ENCODE measurements around the gene FCGBP. TPM values are rescaled to one million over a fixed set of nuclear protein-coding genes. Genes with fewer than 3 reads are reported as not detected.

FCGBP gene
- total and polyA plus RNA-seq, 4 donors = 1.3 to 65.8 (median 26.5) TPM

DNA sequence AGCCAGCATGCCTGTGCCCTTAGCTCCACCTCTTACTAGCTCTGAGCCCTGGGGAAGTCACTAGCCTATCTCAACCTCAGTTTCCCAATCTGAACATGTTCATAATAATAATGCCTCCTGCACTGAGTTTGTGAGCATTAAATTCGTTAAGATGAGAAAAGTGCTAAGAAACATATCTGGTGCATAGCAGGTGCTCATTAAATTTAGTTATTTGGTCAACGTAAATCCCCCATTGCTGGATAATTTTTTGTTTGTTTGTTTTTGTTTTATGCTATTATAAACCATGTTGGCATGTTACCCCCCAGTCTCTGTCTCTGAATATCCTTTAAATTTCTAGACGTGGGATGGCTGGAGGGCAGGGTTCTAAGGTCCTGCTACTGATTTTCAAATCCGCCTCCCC lies 10.6 kb downstream of the FCGBP start:
- TF ChIP-seq, protein P1, sequence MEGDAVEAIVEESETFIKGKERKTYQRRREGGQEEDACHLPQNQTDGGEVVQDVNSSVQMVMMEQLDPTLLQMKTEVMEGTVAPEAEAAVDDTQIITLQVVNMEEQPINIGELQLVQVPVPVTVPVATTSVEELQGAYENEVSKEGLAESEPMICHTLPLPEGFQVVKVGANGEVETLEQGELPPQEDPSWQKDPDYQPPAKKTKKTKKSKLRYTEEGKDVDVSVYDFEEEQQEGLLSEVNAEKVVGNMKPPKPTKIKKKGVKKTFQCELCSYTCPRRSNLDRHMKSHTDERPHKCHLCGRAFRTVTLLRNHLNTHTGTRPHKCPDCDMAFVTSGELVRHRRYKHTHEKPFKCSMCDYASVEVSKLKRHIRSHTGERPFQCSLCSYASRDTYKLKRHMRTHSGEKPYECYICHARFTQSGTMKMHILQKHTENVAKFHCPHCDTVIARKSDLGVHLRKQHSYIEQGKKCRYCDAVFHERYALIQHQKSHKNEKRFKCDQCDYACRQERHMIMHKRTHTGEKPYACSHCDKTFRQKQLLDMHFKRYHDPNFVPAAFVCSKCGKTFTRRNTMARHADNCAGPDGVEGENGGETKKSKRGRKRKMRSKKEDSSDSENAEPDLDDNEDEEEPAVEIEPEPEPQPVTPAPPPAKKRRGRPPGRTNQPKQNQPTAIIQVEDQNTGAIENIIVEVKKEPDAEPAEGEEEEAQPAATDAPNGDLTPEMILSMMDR (IDR thresholded peaks at IDR 0.05; ENCODE audit: control extremely low read depth, extremely low read depth) = no peak
- DNase-seq = no peak
- peaks cover 0 to 4% (median 2%) of the 10 kb centered on the region in 4 donors for H3K9me3 ChIP-seq (ENCODE audit: control insufficient read depth in 4 of 4, insufficient read depth in 3 of 4, low read length in 3 of 4)

GRCh38 chr19:39919976-39920375 lies 14.5 kb downstream of the FCGBP start:
- Histone ChIP-seq H3K4me3 (no peak overlapping the region), H3K27me3 (ENCODE audit: control insufficient read depth in 3 of 3, insufficient read depth in 3 of 3, low read length in 2 of 3) (peaks cover 0 to 4% (median 0%) of the 10 kb centered on the region in 3 donors), H3K9ac (ENCODE audit: insufficient read depth in 1 of 2, low read length in 2 of 2) (no peak overlapping the region), H3K4me1 (ENCODE audit: control insufficient read depth in 5 of 5, insufficient read depth in 5 of 5, low read length in 5 of 5) (peaks cover 0 to 1% (median 0%) of the 10 kb centered on the region in 5 donors), H3K27ac (ENCODE audit: low read depth in 1 of 2, low read length in 1 of 2) (no peak overlapping the region), H3K36me3 (ENCODE audit: control insufficient read depth in 4 of 4, insufficient read depth in 4 of 4, low read length in 4 of 4) (no peaks in the 10 kb centered on the region), H3K9me3 (ENCODE audit: control insufficient read depth in 4 of 4, insufficient read depth in 3 of 4, low read length in 3 of 4) (peaks cover 0 to 11% (median 2%) of the 10 kb centered on the region in 4 donors)
- TF ChIP-seq, protein P1 (IDR thresholded peaks at IDR 0.05; ENCODE audit: control extremely low read depth, extremely low read depth) = no peak
- DNase-seq = no peak
- no peak for ATAC-seq (ENCODE audit: insufficient read depth, low FRiP score)
- WGBS, 2 donors = 87 to 94% methylated on average over 6 of the region's 6 CpGs

More for the DNA sequence above, 10.6 kb downstream of the FCGBP start:
- Histone ChIP-seq H3K9ac (ENCODE audit: insufficient read depth in 1 of 2, low read length in 2 of 2) (no peak overlapping the region), H3K27me3 (ENCODE audit: control insufficient read depth in 3 of 3, insufficient read depth in 3 of 3, low read length in 2 of 3) (no peaks in the 10 kb centered on the region), H3K27ac (ENCODE audit: low read depth in 1 of 2, low read length in 1 of 2) (no peak overlapping the region), H3K4me1 (ENCODE audit: control insufficient read depth in 5 of 5, insufficient read depth in 5 of 5, low read length in 5 of 5) (no peaks in the 10 kb centered on the region), H3K4me3 (no peak overlapping the region), H3K36me3 (ENCODE audit: control insufficient read depth in 4 of 4, insufficient read depth in 4 of 4, low read length in 4 of 4) (no peaks in the 10 kb centered on the region)
- ATAC-seq (ENCODE audit: insufficient read depth, low FRiP score) = no peak
- 86% methylated on average over 4 of the region's 4 CpGs for WGBS, 2 donors

DNA sequence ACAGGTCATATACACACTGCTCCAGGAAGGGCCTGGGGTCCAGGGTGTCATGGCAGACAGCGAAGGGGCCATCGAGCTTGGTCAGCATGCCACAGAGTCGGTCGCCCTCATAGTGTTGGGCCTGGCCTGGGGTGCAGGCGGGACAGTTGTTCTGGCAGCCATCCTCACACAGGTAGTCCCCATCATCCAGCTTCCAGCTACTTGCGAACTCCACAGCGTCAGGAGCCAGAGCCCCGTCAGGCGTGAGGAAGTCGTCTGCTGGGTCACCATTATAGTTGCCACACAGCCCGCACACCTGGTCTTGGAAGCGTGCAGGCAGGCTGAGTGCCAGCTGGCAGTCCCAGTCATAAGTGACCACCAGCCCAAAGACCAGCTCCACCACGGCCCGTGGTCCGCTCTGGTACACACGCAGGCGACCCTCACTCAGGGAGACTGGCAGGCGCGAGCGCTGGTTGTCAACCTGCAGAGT lies 16.2 kb downstream of the FCGBP start:
- peaks cover 0 to 4% (median 0%) of the 10 kb centered on the region in 3 donors for H3K27me3 ChIP-seq (ENCODE audit: control insufficient read depth in 3 of 3, insufficient read depth in 3 of 3, low read length in 2 of 3)
- peaks cover 0 to 8% (median 2%) of the 10 kb centered on the region in 4 donors for H3K9me3 ChIP-seq (ENCODE audit: control insufficient read depth in 4 of 4, insufficient read depth in 3 of 4, low read length in 3 of 4)
- DNase-seq = no peak
- no peak overlapping the region for H3K27ac ChIP-seq (ENCODE audit: low read depth in 1 of 2, low read length in 1 of 2)
- H3K4me1 ChIP-seq (ENCODE audit: control insufficient read depth in 5 of 5, insufficient read depth in 5 of 5, low read length in 5 of 5) = peaks cover 0 to 1% (median 0%) of the 10 kb centered on the region in 5 donors
- H3K9ac ChIP-seq (ENCODE audit: insufficient read depth in 1 of 2, low read length in 2 of 2) = no peak overlapping the region
- ATAC-seq (ENCODE audit: insufficient read depth, low FRiP score) = no peak
- no peaks in the 10 kb centered on the region for H3K36me3 ChIP-seq (ENCODE audit: control insufficient read depth in 4 of 4, insufficient read depth in 4 of 4, low read length in 4 of 4)
- H3K4me3 ChIP-seq = no peak overlapping the region
- TF ChIP-seq, protein P1 (IDR thresholded peaks at IDR 0.05; ENCODE audit: control extremely low read depth, extremely low read depth) = no peak
- 94 to 96% methylated on average over 20 of the region's 20 CpGs for WGBS, 2 donors
